PC-9 (cell line): ENCODE data around the gene DTX4. TPM values are rescaled to one million over a fixed set of nuclear protein-coding genes. Genes with fewer than 3 reads are reported as not detected.

Experiments
- BruUV-seq: library from RNA; stranded (reverse); fragments of 400-500 nt; replicated peaks from 2 replicates; lab custom pipeline; 2021; lab: Mats Ljungman, UMichigan
- CTCF ChIA-PET: fragments of 300-600 bp; sonication (Branson Sonifier 250); formaldehyde crosslinking; loops from one replicate; lab custom pipeline; 2022; ENCODE audit warnings: antibody characterized with exemption; lab: Charles Lee
- POLR2A ChIA-PET: fragments of 300-600 bp; sonication (Branson Sonifier 250); formaldehyde crosslinking; loops from one replicate; lab custom pipeline; 2022; ENCODE audit warnings: antibody characterized with exemption; ENCODE audit not compliant: unreplicated experiment; lab: Charles Lee
- DNase-seq, 2 experiments: peaks; one replicate each; pipeline versions ENCODE4 v3.0.0 to v3.0.0-alpha.2; 2015 to 2022; ENCODE audit warnings: mixed read lengths in 1 of 2
- H2AFZ ChIP-seq: fragments of 200-600 bp; sonication (generic); 2 replicates; pipeline ENCODE4 v1.8.1; 2017; ENCODE audit warnings: antibody characterized with exemption
- H3F3A ChIP-seq: fragments of 200-600 bp; sonication (generic); 2 replicates; pipeline ENCODE4 v1.8.1; 2017; ENCODE audit warnings: antibody characterized with exemption, mild to moderate bottlenecking, low read depth; ENCODE audit not compliant: insufficient read depth
- H3K27ac ChIP-seq: fragments of 200-600 bp; sonication (generic); 2 replicates; pipeline ENCODE4 v1.6.1; 2016; ENCODE audit warnings: mixed run types
- H3K27me3 ChIP-seq: fragments of 200-600 bp; sonication (generic); 2 replicates; pipeline ENCODE4 v1.6.1; 2016; ENCODE audit warnings: low read depth, mixed run types; ENCODE audit not compliant: insufficient read depth
- H3K36me3 ChIP-seq: fragments of 200-600 bp; sonication (generic); 2 replicates; pipeline ENCODE4 v1.6.1; 2016; ENCODE audit warnings: low read depth, mixed run types
- H3K4me1 ChIP-seq: fragments of 200-600 bp; sonication (generic); replicated peaks from 2 replicates; pipeline ENCODE4 v1.6.1; 2016; ENCODE audit warnings: mixed run types; ENCODE audit not compliant: insufficient read depth
- H3K4me2 ChIP-seq: fragments of 200-600 bp; sonication (generic); 2 replicates; pipeline ENCODE4 v1.6.1; 2017; ENCODE audit warnings: mixed run types
- H3K4me3 ChIP-seq: fragments of 200-600 bp; sonication (generic); 2 replicates; pipeline ENCODE4 v1.6.1; 2016; ENCODE audit warnings: mixed run types
- H3K79me2 ChIP-seq: fragments of 200-600 bp; sonication (generic); 2 replicates; pipeline ENCODE4 v1.6.1; 2017; ENCODE audit warnings: low read depth, mixed run types
- H3K9me2 ChIP-seq: fragments of 200-600 bp; sonication (generic); 2 replicates; pipeline ENCODE4 v1.8.1; 2017; ENCODE audit warnings: mild to moderate bottlenecking; ENCODE audit not compliant: insufficient read depth
- H3K9me3 ChIP-seq: fragments of 200-600 bp; sonication (generic); 2 replicates; pipeline ENCODE4 v1.8.1; 2016; ENCODE audit warnings: low read depth; ENCODE audit not compliant: insufficient read depth
- H4K20me1 ChIP-seq: fragments of 200-600 bp; sonication (generic); 2 replicates; pipeline ENCODE4 v1.8.1; 2017; ENCODE audit not compliant: insufficient read depth
- CTCF ChIP-seq: fragments of 200-600 bp; sonication (generic); conservative IDR thresholded peaks from 2 replicates; pipeline ENCODE4 v1.6.1; 2017; ENCODE audit warnings: mixed run types, antibody characterized with exemption, mild to moderate bottlenecking, moderate library complexity
- EZH2 ChIP-seq: fragments of 200-600 bp; sonication (generic); IDR thresholded peaks from 2 replicates; pipeline ENCODE4 v1.8.0; 2017; ENCODE audit warnings: antibody characterized with exemption, low read depth
- intact Hi-C: fragments of 100-400 bp; cut with micrococcal nuclease; formaldehyde crosslinking; loops from one replicate; pipeline ENCODE4 v1.10.0; 2022; ENCODE audit not compliant: unreplicated experiment
- total RNA-seq: library from RNA; stranded (reverse); gene quantifications from 2 replicates; pipeline ENCODE4 v1.2.3, GENCODE V29; 2021

The DTX4 gene
- total RNA-seq, 1 experiment from 2014 or later: 34.5 TPM

GRCh38 chr11:59157433-59157832, 14.5 kb upstream of the DTX4 start:
- BruUV-seq: no TSS peak
- no peak overlapping the region for H2AFZ ChIP-seq
- no peaks in the 10 kb centered on the region for H3K9me2 ChIP-seq
- H3K27me3 ChIP-seq: 0 out of 2 replicates have a peak, but pooled peaks cover 15% of the 10 kb centered on the region
- H4K20me1 ChIP-seq: no peaks in the 10 kb centered on the region
- intact Hi-C loops: no loop called here
- no peak for DNase-seq
- H3F3A ChIP-seq: no peaks in the 10 kb centered on the region
- no peak overlapping the region for H3K4me2 ChIP-seq
- no peak overlapping the region for H3K4me3 ChIP-seq
- H3K27ac ChIP-seq: no peak overlapping the region
- peaks cover 6% of the 10 kb centered on the region; the same call in 1 of the 2 replicates for H3K36me3 ChIP-seq
- ChIA-PET POLR2A (no interaction called here), CTCF (interaction anchor here (1.2 kb wide), 1 partner anchor 15 kb away, joined by 11 read pairs; the partner anchor contains the start of gene FAM111A)
- no peaks in the 10 kb centered on the region for H3K79me2 ChIP-seq
- TF ChIP-seq EZH2 (no peak), CTCF (no peak)
- H3K9me3 ChIP-seq: no peaks in the 10 kb centered on the region
- H3K4me1 ChIP-seq: no peaks in the 10 kb centered on the region

- no peaks in the 10 kb centered on the region for H3K4me1 ChIP-seq
- intact Hi-C loops: loop anchor here (1.0 kb wide), 1 partner anchor 504 kb away; no protein-coding TSS in a partner anchor
- no peaks in the 10 kb centered on the region for H3K9me2 ChIP-seq
- ChIA-PET POLR2A (interaction anchor here (0.5 to 0.7 kb wide), 4 partner anchors 13 to 143 kb away, joined by 3 to 6 read pairs (median 3); no protein-coding TSS in a partner anchor), CTCF (interaction anchor here (0.6 to 1.2 kb wide), 6 partner anchors 10 to 1450 kb away, joined by 3 to 11 read pairs (median 6); partner anchors contain the start of gene FAM111A)
- H3K4me2 ChIP-seq: no peak overlapping the region
- no peaks in the 10 kb centered on the region for H3K9me3 ChIP-seq
- H3K79me2 ChIP-seq: no peaks in the 10 kb centered on the region
- H3K27me3 ChIP-seq: 0 out of 2 replicates have a peak, but pooled peaks cover 15% of the 10 kb centered on the region
- BruUV-seq: no TSS peak
- H3K4me3 ChIP-seq: no peak overlapping the region
- no peak overlapping the region for H2AFZ ChIP-seq
- H3K27ac ChIP-seq: no peak overlapping the region
- no peaks in the 10 kb centered on the region for H4K20me1 ChIP-seq
- TF ChIP-seq EZH2: no peak
- TF ChIP-seq CTCF: peak; percentile 95
- DNase-seq: peak; percentile 53 to 59
- no peaks in the 10 kb centered on the region for H3F3A ChIP-seq
- H3K36me3 ChIP-seq: no peaks in the 10 kb centered on the region
Measured at GRCh38 chr11:59158206-59159068, 13.5 kb upstream of the DTX4 start.

GRCh38 chr11:59164028-59164427, 7.9 kb upstream of the DTX4 start:
- H3K4me1 ChIP-seq: no peaks in the 10 kb centered on the region
- CTCF ChIA-PET: no interaction called here
- TF ChIP-seq EZH2 (no peak), CTCF (no peak)
- no peak overlapping the region for H3K27ac ChIP-seq
- no peaks in the 10 kb centered on the region for H3F3A ChIP-seq
- no peaks in the 10 kb centered on the region for H3K9me2 ChIP-seq
- H3K9me3 ChIP-seq: no peaks in the 10 kb centered on the region
- H3K27me3 ChIP-seq: 0 out of 2 replicates have a peak, but pooled peaks cover 15% of the 10 kb centered on the region
- no peak for DNase-seq
- no peaks in the 10 kb centered on the region for H3K36me3 ChIP-seq
- no peaks in the 10 kb centered on the region for H4K20me1 ChIP-seq
- H3K4me3 ChIP-seq: no peak overlapping the region
- no peak overlapping the region for H3K4me2 ChIP-seq
- H3K79me2 ChIP-seq: no peaks in the 10 kb centered on the region
- no peak overlapping the region for H2AFZ ChIP-seq
- POLR2A ChIA-PET: no interaction called here
- BruUV-seq: no TSS peak
- intact Hi-C loops: no loop called here
